ENCODE measurements around the gene DNAH8. TPM values are rescaled to one million over a fixed set of nuclear protein-coding genes. Genes with fewer than 3 reads are reported as not detected.

Gene DNAH8
- total RNA-seq, 1 experiment from 2014 or later: not detected

DNA sequence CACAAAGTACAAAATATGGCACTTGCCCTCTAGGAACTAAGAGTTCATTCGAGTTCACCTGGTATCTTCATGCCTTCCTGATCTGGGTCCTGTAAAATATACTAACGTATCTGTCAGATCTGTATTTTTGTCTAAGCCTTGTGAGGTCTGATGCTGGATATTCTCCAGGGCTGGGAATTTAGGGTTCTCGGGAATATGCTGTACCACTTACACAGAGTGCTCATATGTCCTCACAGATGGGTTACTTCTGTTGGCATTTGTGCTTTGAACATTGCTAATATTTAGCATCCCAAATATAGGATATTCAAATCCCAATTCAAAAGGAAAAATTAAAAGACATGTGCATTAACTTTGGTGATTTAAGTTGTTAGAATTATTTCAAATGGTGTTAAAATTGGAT is 122.0 kb downstream of the DNAH8 start:
- Histone ChIP-seq H2AFZ (ENCODE audit: low read depth, low read length, poor library complexity, severe bottlenecking) (no peak overlapping the region), H3K9ac (ENCODE audit: low read length) (no peak overlapping the region), H3K36me3 (ENCODE audit: control insufficient read depth in 1 of 2, insufficient read depth in 2 of 2, low read length in 2 of 2) (no peaks in the 10 kb centered on the region), H3K79me2 (ENCODE audit: insufficient read depth, low read length) (no peaks in the 10 kb centered on the region), H3K9me2 (ENCODE audit: insufficient read depth) (no peaks in the 10 kb centered on the region), H3K4me1 (ENCODE audit: control insufficient read depth in 1 of 2, insufficient read depth in 2 of 2, low read length in 2 of 2) (no peaks in the 10 kb centered on the region), H3K4me3 (replicated peaks in 1 of 2; ENCODE audit: low read depth in 1 of 2, low read length in 2 of 2) (no peak overlapping the region), H3K4me2 (ENCODE audit: low read length) (no peak overlapping the region), H4K20me1 (ENCODE audit: insufficient read depth) (no peaks in the 10 kb centered on the region), H3K9me3 (ENCODE audit: control insufficient read depth in 1 of 2, insufficient read depth in 1 of 2, low read depth in 1 of 2, low read length in 2 of 2) (no peaks in the 10 kb centered on the region), H3K27ac (ENCODE audit: low read depth, low read length) (no peak overlapping the region), H3K27me3 (ENCODE audit: insufficient read depth, low read length) (peaks cover 22% of the 10 kb centered on the region)
- ATAC-seq (no peak), DNase-seq (ENCODE audit: low read depth, low spot score) (no peak)
- ChIA-PET RAD21 (ENCODE audit: low non-redundant PET in 1 of 2, low total read pairs in 2 of 2, uncharacterized antibody in 2 of 2, unreplicated experiment in 2 of 2) (no interaction called here), CTCF (no interaction called here), POLR2A (no interaction called here)
- TF ChIP-seq TCF7L2 (IDR thresholded peaks at IDR 0.05; ENCODE audit: borderline replicate concordance, extremely low read depth, insufficient read depth, insufficient read length) (no peak), SRF (IDR thresholded peaks at IDR 0.05; ENCODE audit: low read depth) (no peak), CBX3 (IDR thresholded peaks at IDR 0.05; ENCODE audit: low read depth) (no peak), SP1 (IDR thresholded peaks at IDR 0.05; ENCODE audit: low read depth) (no peak), EZH2 (IDR thresholded peaks at IDR 0.05) (no peak), ELF1 (IDR thresholded peaks at IDR 0.05; ENCODE audit: borderline replicate concordance, low read depth) (no peak), JUND (IDR thresholded peaks at IDR 0.05) (no peak), POLR2AphosphoS5 (IDR thresholded peaks at IDR 0.05; ENCODE audit: low read depth, low read length) (no peak), FOSL1 (IDR thresholded peaks at IDR 0.05; ENCODE audit: low read depth) (no peak)
- TF ChIP-seq, protein P1, sequence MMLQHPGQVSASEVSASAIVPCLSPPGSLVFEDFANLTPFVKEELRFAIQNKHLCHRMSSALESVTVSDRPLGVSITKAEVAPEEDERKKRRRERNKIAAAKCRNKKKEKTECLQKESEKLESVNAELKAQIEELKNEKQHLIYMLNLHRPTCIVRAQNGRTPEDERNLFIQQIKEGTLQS (IDR thresholded peaks at IDR 0.05): no peak
- no TSS peak for BruUV-seq (replicated peaks)
- intact Hi-C loops (cut with micrococcal nuclease): no loop called here

DNA sequence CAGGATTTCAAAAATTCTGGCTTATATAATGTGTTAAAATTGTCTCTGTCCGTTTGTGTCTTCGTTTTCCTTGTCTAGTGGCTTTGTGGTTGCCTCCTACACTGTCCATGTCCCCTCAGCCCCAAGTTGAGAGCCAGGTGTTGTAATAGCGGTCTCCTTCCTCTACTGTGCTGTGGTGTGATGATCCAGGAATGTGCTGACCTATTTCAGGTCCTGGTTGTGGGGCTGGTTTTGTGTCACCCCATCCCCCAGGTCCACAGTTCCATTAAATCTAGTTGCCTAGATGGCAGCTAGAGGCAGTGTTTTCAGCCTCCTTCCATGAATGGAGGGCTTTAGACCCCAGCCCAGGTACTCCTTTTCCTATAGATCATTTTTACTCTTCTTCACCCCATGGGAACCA is 128.7 kb downstream of the DNAH8 start:
- no peak for ATAC-seq
- Histone ChIP-seq H3K4me1 (ENCODE audit: control insufficient read depth in 1 of 2, insufficient read depth in 2 of 2, low read length in 2 of 2) (peaks cover 0 to 5% of the 10 kb centered on the region in 2 experiments; a peak in 2 of 4 replicates), H3K79me2 (ENCODE audit: insufficient read depth, low read length) (no peaks in the 10 kb centered on the region), H2AFZ (ENCODE audit: low read depth, low read length, poor library complexity, severe bottlenecking) (no peak overlapping the region), H3K4me3 (replicated peaks in 1 of 2; ENCODE audit: low read depth in 1 of 2, low read length in 2 of 2) (no peak overlapping the region), H3K36me3 (ENCODE audit: control insufficient read depth in 1 of 2, insufficient read depth in 2 of 2, low read length in 2 of 2) (no peaks in the 10 kb centered on the region), H3K27me3 (ENCODE audit: insufficient read depth, low read length) (peaks cover 26% of the 10 kb centered on the region), H3K9me3 (ENCODE audit: control insufficient read depth in 1 of 2, insufficient read depth in 1 of 2, low read depth in 1 of 2, low read length in 2 of 2) (no peaks in the 10 kb centered on the region), H3K4me2 (ENCODE audit: low read length) (no peak overlapping the region), H3K27ac (ENCODE audit: low read depth, low read length) (no peak overlapping the region), H3K9ac (ENCODE audit: low read length) (no peak overlapping the region), H3K9me2 (ENCODE audit: insufficient read depth) (no peaks in the 10 kb centered on the region), H4K20me1 (ENCODE audit: insufficient read depth) (no peaks in the 10 kb centered on the region)
- no TSS peak for BruUV-seq (replicated peaks)
- TF ChIP-seq, protein P2, sequence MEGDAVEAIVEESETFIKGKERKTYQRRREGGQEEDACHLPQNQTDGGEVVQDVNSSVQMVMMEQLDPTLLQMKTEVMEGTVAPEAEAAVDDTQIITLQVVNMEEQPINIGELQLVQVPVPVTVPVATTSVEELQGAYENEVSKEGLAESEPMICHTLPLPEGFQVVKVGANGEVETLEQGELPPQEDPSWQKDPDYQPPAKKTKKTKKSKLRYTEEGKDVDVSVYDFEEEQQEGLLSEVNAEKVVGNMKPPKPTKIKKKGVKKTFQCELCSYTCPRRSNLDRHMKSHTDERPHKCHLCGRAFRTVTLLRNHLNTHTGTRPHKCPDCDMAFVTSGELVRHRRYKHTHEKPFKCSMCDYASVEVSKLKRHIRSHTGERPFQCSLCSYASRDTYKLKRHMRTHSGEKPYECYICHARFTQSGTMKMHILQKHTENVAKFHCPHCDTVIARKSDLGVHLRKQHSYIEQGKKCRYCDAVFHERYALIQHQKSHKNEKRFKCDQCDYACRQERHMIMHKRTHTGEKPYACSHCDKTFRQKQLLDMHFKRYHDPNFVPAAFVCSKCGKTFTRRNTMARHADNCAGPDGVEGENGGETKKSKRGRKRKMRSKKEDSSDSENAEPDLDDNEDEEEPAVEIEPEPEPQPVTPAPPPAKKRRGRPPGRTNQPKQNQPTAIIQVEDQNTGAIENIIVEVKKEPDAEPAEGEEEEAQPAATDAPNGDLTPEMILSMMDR (IDR thresholded peaks at IDR 0.05 in 2 of 3, conservative IDR thresholded peaks at IDR 0.05 in 1 of 3; ENCODE audit: borderline replicate concordance in 1 of 3, insufficient read depth in 1 of 3, low read depth in 2 of 3, low read length in 2 of 3): 0 out of 6 replicates have a peak, but pooled peaks of 1 of the 3 experiments have one; percentile 9
- no peak for TF ChIP-seq TCF7L2 (IDR thresholded peaks at IDR 0.05; ENCODE audit: borderline replicate concordance, extremely low read depth, insufficient read depth, insufficient read length)
- no peak for TF ChIP-seq YY1 (IDR thresholded peaks at IDR 0.05; ENCODE audit: extremely low read depth, insufficient replicate concordance, low read depth, low read length)
- CTCF ChIA-PET: no interaction called here
- RAD21 ChIA-PET (ENCODE audit: low non-redundant PET in 1 of 2, low total read pairs in 2 of 2, uncharacterized antibody in 2 of 2, unreplicated experiment in 2 of 2): no interaction called here
- no peak for DNase-seq (ENCODE audit: low read depth, low spot score)
- intact Hi-C loops (cut with micrococcal nuclease): no loop called here
- POLR2A ChIA-PET: no interaction called here
